Measurements from ENCODE around the gene ABCC2. TPM values are rescaled to one million over a fixed set of nuclear protein-coding genes. Genes with fewer than 3 reads are reported as not detected.

The ABCC2 gene
- total and polyA plus RNA-seq, 9 of the 15 experiments (the other 6 are each of a cell fraction or from before 2014, with no cell fraction given): 0.03 to 0.18 (median 0.10) TPM; not detected in 1

DNA sequence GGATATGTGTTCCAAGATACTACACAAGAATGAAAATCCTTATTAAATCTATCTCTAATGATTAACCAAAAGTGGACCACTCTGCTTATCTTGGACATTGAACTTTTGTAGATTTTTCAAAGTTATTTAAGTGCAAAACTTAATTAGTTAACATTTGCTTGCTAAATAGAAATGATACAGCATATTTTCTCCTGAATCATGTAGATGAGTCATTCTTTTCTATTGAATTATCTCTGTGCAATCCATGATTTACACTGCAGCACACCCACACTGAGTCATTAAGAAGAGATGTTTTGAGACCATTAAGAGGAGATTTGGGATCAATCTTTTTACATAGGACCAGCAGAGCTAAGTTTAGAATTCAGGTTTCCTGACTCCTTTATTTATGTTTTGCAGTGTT, 6.6 kb upstream of the ABCC2 start:
- intact Hi-C loops (cut with micrococcal nuclease): no loop called here
- peak in 2 of 4 experiments; percentile 24 to 25 for DNase-seq (ENCODE audit: extremely low read depth in 1 of 4, low spot score in 3 of 4)
- H3K9me3 ChIP-seq (replicated peaks; ENCODE audit: control insufficient read depth, insufficient read depth, low read depth, low read length): no peaks in the 10 kb centered on the region
- H3K36me3 ChIP-seq (ENCODE audit: control insufficient read depth, insufficient read depth, low read length): no peaks in the 10 kb centered on the region
- ATAC-seq: no peak
- H3K9me1 ChIP-seq (ENCODE audit: control insufficient read depth, insufficient read depth, low read length): no peaks in the 10 kb centered on the region
- no peak for FAIRE-seq
- no TSS peak for BruUV-seq (replicated peaks)
- H4K20me1 ChIP-seq (replicated peaks; ENCODE audit: control insufficient read depth, insufficient read depth, low read length): no peaks in the 10 kb centered on the region
- H3K4me2 ChIP-seq (ENCODE audit: insufficient read depth, low read length): no peak overlapping the region
- H2AFZ ChIP-seq (ENCODE audit: low read depth, low read length): no peak overlapping the region
- ChIA-PET POLR2A (no interaction called here), CTCF (ENCODE audit: low intra/inter-chr PET ratio) (no interaction called here)
- H3K27me3 ChIP-seq (ENCODE audit: control insufficient read depth in 2 of 2, insufficient read depth in 2 of 2, low read length in 2 of 2): no peaks in the 10 kb centered on the region
- no peaks in the 10 kb centered on the region; a peak in 1 of 5 replicates for H3K4me1 ChIP-seq (replicated peaks in 1 of 2; ENCODE audit: control insufficient read depth in 2 of 2, insufficient read depth in 2 of 2, low read length in 2 of 2)
- H3K4me3 ChIP-seq: no peak overlapping the region
- H3K9ac ChIP-seq (ENCODE audit: insufficient read depth in 1 of 2, low read depth in 2 of 2, low read length in 2 of 2): no peak overlapping the region
- in situ Hi-C loops (cut with MboI): no loop called here
- H3K79me2 ChIP-seq (ENCODE audit: control insufficient read depth, insufficient read depth, low read length): no peaks in the 10 kb centered on the region
- no peak overlapping the region for H3K27ac ChIP-seq (ENCODE audit: extremely low read depth, low read depth, low read length)
- no peak for TF ChIP-seq ZHX1 (conservative IDR thresholded peaks at IDR 0.05; ENCODE audit: low read length)
- no peak for TF ChIP-seq MIER1 (IDR thresholded peaks at IDR 0.05; ENCODE audit: low read depth)
- no peak for TF ChIP-seq ETS2 (tag; IDR thresholded peaks at IDR 0.05; ENCODE audit: borderline replicate concordance, poor library complexity, severe bottlenecking)
- no peak for TF ChIP-seq PCBP1 (IDR thresholded peaks at IDR 0.05; ENCODE audit: low read depth, low read length, poor library complexity, severe bottlenecking)
- no peak for TF ChIP-seq RFX5 (IDR thresholded peaks at IDR 0.05; ENCODE audit: low read depth, low read length)
- no peak for TF ChIP-seq RBM17 (IDR thresholded peaks at IDR 0.05; ENCODE audit: borderline replicate concordance, low read depth, low read length)
- no peak for TF ChIP-seq ZNF408 (CRISPR knock-in tag; IDR thresholded peaks at IDR 0.05; ENCODE audit: low read depth)
- TF ChIP-seq ARID1B (IDR thresholded peaks at IDR 0.05): peak; percentile 78
- no peak for TF ChIP-seq CHD7 (IDR thresholded peaks at IDR 0.05; ENCODE audit: low read depth, low read length)
